Measurements from ENCODE around the gene PICK1. TPM values are rescaled to one million over a fixed set of nuclear protein-coding genes. Genes with fewer than 3 reads are reported as not detected.

The PICK1 gene
- total and polyA plus RNA-seq, 4 experiments from 2014 or later: 6.5 to 28.0 (median 17.9) TPM

- Mint-ChIP-seq H3K36me3 (no peaks in the 10 kb centered on the region), H3K27ac (no peak overlapping the region), H3K27me3 (peaks cover 0 to 5% of the 10 kb centered on the region in 2 donors), H3K4me3 (no peak overlapping the region), H3K9me3 (no peaks in the 10 kb centered on the region), H3K4me1 (peaks cover 0 to 7% (median 5%) of the 10 kb centered on the region in 4 donors)
- intact Hi-C loops (cut with micrococcal nuclease): loop anchor here (10.0 kb wide), 1 partner anchor 655 kb away; the partner anchor contains the start of genes GTPBP1 and JOSD1
- Histone ChIP-seq H3K36me3 (ENCODE audit: insufficient read depth, low read length) (no peaks in the 10 kb centered on the region), H3K4me1 (ENCODE audit: insufficient read depth, low read length) (no peaks in the 10 kb centered on the region), H3K27me3 (ENCODE audit: insufficient read depth, low read length) (no peaks in the 10 kb centered on the region), H3K27ac (ENCODE audit: low read depth, low read length) (no peak overlapping the region), H3K4me3 (ENCODE audit: low read length in 2 of 2) (no peak overlapping the region), H3K9me3 (ENCODE audit: control insufficient read depth in 1 of 2, low read length in 2 of 2) (no peaks in the 10 kb centered on the region)
- CTCF ChIA-PET (ENCODE audit: partially characterized antibody): interaction anchor here (0.7 to 1.4 kb wide), 3 partner anchors 9 to 522 kb away, joined by 3 read pairs; no protein-coding TSS in a partner anchor
- DNase-seq: no peak
- POLR2A ChIA-PET (ENCODE audit: partially characterized antibody): no interaction called here
These were observed 7.2 kb upstream of the PICK1 start for GRCh38 chr22:38049812-38050619.

GRCh38 chr22:38050720-38051119 is 6.5 kb upstream of the PICK1 start:
- no peak overlapping the region for H3K4me3 Mint-ChIP-seq
- H3K27ac Mint-ChIP-seq: no peak overlapping the region
- DNase-seq: no peak
- H3K27me3 Mint-ChIP-seq: peaks cover 0 to 3% of the 10 kb centered on the region in 2 donors
- no peaks in the 10 kb centered on the region for H3K36me3 ChIP-seq (ENCODE audit: insufficient read depth, low read length)
- peaks cover 0 to 7% (median 5%) of the 10 kb centered on the region in 4 donors for H3K4me1 Mint-ChIP-seq
- no peaks in the 10 kb centered on the region for H3K4me1 ChIP-seq (ENCODE audit: insufficient read depth, low read length)
- no peak overlapping the region for H3K4me3 ChIP-seq (ENCODE audit: low read length in 2 of 2)
- H3K36me3 Mint-ChIP-seq: no peaks in the 10 kb centered on the region
- ChIA-PET CTCF (ENCODE audit: partially characterized antibody) (no interaction called here), POLR2A (ENCODE audit: partially characterized antibody) (no interaction called here)
- no peak overlapping the region for H3K27ac ChIP-seq (ENCODE audit: low read depth, low read length)
- no peaks in the 10 kb centered on the region for H3K9me3 Mint-ChIP-seq
- no peaks in the 10 kb centered on the region for H3K9me3 ChIP-seq (ENCODE audit: control insufficient read depth in 1 of 2, low read length in 2 of 2)
- intact Hi-C loops (cut with micrococcal nuclease): loop anchor here (10.0 kb wide), 1 partner anchor 654 kb away; the partner anchor contains the start of genes GTPBP1 and JOSD1
- H3K27me3 ChIP-seq (ENCODE audit: insufficient read depth, low read length): no peaks in the 10 kb centered on the region

DNA sequence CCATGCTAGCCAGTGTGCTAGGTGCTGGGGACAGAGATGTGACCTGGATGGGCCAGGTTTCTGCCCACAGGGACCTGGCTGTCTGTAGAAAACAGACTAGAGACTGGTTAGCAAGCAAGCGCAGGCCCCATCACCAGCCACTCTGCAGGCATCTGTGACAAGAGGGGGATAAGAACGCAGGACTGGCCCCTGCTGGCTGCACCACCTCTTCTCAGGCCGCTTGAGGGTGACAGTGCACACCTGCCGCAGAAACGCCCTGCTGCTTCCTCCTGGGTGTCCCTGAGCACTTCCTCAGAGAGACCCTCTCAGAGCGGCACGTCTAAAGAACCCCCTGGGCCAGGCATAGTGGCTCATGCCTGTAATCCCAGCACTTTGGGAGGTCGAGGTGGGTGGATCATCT is 5.9 kb upstream of the PICK1 start:
- Histone ChIP-seq H3K27ac (ENCODE audit: low read depth, low read length) (no peak overlapping the region), H3K9me3 (ENCODE audit: control insufficient read depth in 1 of 2, low read length in 2 of 2) (no peaks in the 10 kb centered on the region), H3K27me3 (ENCODE audit: insufficient read depth, low read length) (no peaks in the 10 kb centered on the region), H3K36me3 (ENCODE audit: insufficient read depth, low read length) (no peaks in the 10 kb centered on the region), H3K4me3 (ENCODE audit: low read length in 2 of 2) (no peak overlapping the region), H3K4me1 (ENCODE audit: insufficient read depth, low read length) (peaks cover 2% of the 10 kb centered on the region)
- Mint-ChIP-seq H3K27me3 (peaks cover 0 to 3% of the 10 kb centered on the region in 2 donors), H3K9me3 (no peaks in the 10 kb centered on the region), H3K36me3 (no peaks in the 10 kb centered on the region), H3K27ac (no peak overlapping the region), H3K4me1 (peaks cover 0 to 9% (median 5%) of the 10 kb centered on the region in 4 donors), H3K4me3 (no peak overlapping the region)
- intact Hi-C loops (cut with micrococcal nuclease): loop anchor here (10.0 kb wide), 1 partner anchor 654 kb away; the partner anchor contains the start of genes GTPBP1 and JOSD1
- CTCF ChIA-PET (ENCODE audit: partially characterized antibody): interaction anchor here (1.0 to 1.7 kb wide), 8 partner anchors 11 to 524 kb away, joined by 3 to 27 read pairs (median 4); no protein-coding TSS in a partner anchor
- POLR2A ChIA-PET (ENCODE audit: partially characterized antibody): no interaction called here
- DNase-seq: no peak

GRCh38 chr22:38051900-38052862 is 5.0 kb upstream of the PICK1 start:
- Mint-ChIP-seq H3K9me3 (no peaks in the 10 kb centered on the region), H3K27me3 (peaks cover 0 to 3% of the 10 kb centered on the region in 2 donors), H3K4me1 (peaks cover 3 to 18% (median 11%) of the 10 kb centered on the region in 4 donors), H3K36me3 (peaks cover 0 to 5% of the 10 kb centered on the region in 2 donors), H3K27ac (peak overlapping the region in 4 of 7 donors; percentile 18 to 82 (median 64)), H3K4me3 (no peak overlapping the region)
- intact Hi-C loops (cut with micrococcal nuclease): loop anchor here (1.0 to 10.0 kb wide), 3 partner anchors 178 to 653 kb away; partner anchors contain the start of genes CBY1, FAM227A, GTPBP1 and JOSD1
- Histone ChIP-seq H3K27me3 (ENCODE audit: insufficient read depth, low read length) (no peaks in the 10 kb centered on the region), H3K36me3 (ENCODE audit: insufficient read depth, low read length) (no peaks in the 10 kb centered on the region), H3K4me3 (ENCODE audit: low read length in 2 of 2) (no peak overlapping the region), H3K9me3 (ENCODE audit: control insufficient read depth in 1 of 2, low read length in 2 of 2) (no peaks in the 10 kb centered on the region), H3K4me1 (ENCODE audit: insufficient read depth, low read length) (peaks cover 10% of the 10 kb centered on the region), H3K27ac (ENCODE audit: low read depth, low read length) (no peak overlapping the region)
- peak; percentile 68 to 73 (median 71) for DNase-seq
- POLR2A ChIA-PET (ENCODE audit: partially characterized antibody): interaction anchor here (1.0 to 1.2 kb wide), 2 partner anchors 178 to 519 kb away, joined by 5 read pairs; partner anchors contain the start of gene DMC1
- CTCF ChIA-PET (ENCODE audit: partially characterized antibody): interaction anchor here (0.6 to 3.7 kb wide), 36 partner anchors 8 to 1264 kb away, joined by 3 to 27 read pairs (median 4); partner anchors contain the start of genes DMC1 and TOMM22

DNA sequence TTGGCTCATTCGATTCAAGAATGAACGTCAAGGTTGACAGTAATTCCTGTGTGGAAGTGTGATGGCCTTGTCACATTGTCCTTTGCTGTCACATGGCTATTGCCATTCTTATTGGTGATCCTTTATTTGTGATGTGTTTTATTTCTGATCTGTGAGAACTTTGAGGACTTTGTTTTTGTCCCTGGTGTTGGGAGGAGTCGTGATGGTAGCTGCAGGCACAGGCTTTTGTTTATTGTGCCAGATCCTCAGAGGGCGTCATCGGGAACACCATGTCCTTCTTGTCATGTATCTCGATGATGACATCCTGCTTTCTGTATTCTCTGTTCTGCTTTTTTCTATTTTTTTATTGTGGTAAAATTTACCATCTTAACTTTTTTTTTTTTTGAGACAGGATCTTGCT is 5.6 kb downstream of the PICK1 start:
- DNase-seq: no peak
- Mint-ChIP-seq H3K9me3 (no peaks in the 10 kb centered on the region), H3K27me3 (no peaks in the 10 kb centered on the region), H3K4me3 (no peak overlapping the region), H3K27ac (no peak overlapping the region), H3K36me3 (peaks cover 36 to 60% of the 10 kb centered on the region in 2 donors), H3K4me1 (peaks cover 5 to 12% (median 11%) of the 10 kb centered on the region in 4 donors)
- no peak overlapping the region for H3K27ac ChIP-seq (ENCODE audit: low read depth, low read length)
- peaks cover 19% of the 10 kb centered on the region for H3K36me3 ChIP-seq (ENCODE audit: insufficient read depth, low read length)
- H3K27me3 ChIP-seq (ENCODE audit: insufficient read depth, low read length): no peaks in the 10 kb centered on the region
- H3K4me3 ChIP-seq (ENCODE audit: low read length in 2 of 2): no peak overlapping the region
- intact Hi-C loops (cut with micrococcal nuclease): no loop called here
- POLR2A ChIA-PET (ENCODE audit: partially characterized antibody): no interaction called here
- peaks cover 2% of the 10 kb centered on the region for H3K4me1 ChIP-seq (ENCODE audit: insufficient read depth, low read length)
- CTCF ChIA-PET (ENCODE audit: partially characterized antibody): no interaction called here
- no peaks in the 10 kb centered on the region for H3K9me3 ChIP-seq (ENCODE audit: control insufficient read depth in 1 of 2, low read length in 2 of 2)

DNA sequence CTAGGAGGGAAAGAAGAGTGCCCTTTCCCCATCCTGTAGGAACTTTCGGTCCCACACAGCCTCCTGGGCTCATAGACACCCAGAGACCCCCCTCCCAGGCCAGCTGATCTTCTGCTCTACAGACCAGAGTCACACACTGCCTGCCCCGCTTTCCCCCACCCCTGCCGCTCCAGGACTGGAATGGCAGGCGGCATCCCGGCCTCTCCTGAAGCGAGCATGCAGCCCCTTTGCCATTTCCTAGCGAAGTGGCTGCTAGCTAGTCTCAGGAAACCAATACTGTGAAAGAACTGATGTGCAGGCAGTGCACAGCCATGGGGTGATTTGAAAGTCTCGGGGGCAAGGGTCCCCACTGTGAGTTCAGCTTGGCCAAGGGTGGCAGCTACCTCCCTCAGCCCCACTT is 8.3 kb downstream of the PICK1 start:
- Mint-ChIP-seq H3K9me3 (no peaks in the 10 kb centered on the region), H3K4me3 (no peak overlapping the region), H3K36me3 (peaks cover 41 to 63% of the 10 kb centered on the region in 2 donors), H3K27me3 (no peaks in the 10 kb centered on the region), H3K4me1 (peaks cover 0 to 4% (median 1%) of the 10 kb centered on the region in 4 donors), H3K27ac (no peak overlapping the region)
- intact Hi-C loops (cut with micrococcal nuclease): no loop called here
- H3K27me3 ChIP-seq (ENCODE audit: insufficient read depth, low read length): no peaks in the 10 kb centered on the region
- POLR2A ChIA-PET (ENCODE audit: partially characterized antibody): interaction anchor here (0.9 kb wide), 1 partner anchor 8 kb away, joined by 4 read pairs; the partner anchor contains the start of gene PICK1
- H3K4me1 ChIP-seq (ENCODE audit: insufficient read depth, low read length): no peaks in the 10 kb centered on the region
- DNase-seq: no peak
- no peaks in the 10 kb centered on the region for H3K9me3 ChIP-seq (ENCODE audit: control insufficient read depth in 1 of 2, low read length in 2 of 2)
- peaks cover 20% of the 10 kb centered on the region for H3K36me3 ChIP-seq (ENCODE audit: insufficient read depth, low read length)
- no peak overlapping the region for H3K4me3 ChIP-seq (ENCODE audit: low read length in 2 of 2)
- H3K27ac ChIP-seq (ENCODE audit: low read depth, low read length): no peak overlapping the region
- CTCF ChIA-PET (ENCODE audit: partially characterized antibody): interaction anchor here (1.5 kb wide), 1 partner anchor 13 kb away, joined by 9 read pairs; no protein-coding TSS in a partner anchor

All from CD4-positive, alpha-beta memory T cell (primary cell).